WTC11 (cell line): Measurements from ENCODE around the gene SRPK3. TPM values are rescaled to one million over a fixed set of nuclear protein-coding genes. Genes with fewer than 3 reads are reported as not detected.

Experiments
- ATAC-seq: fragments of 200-7000 bp; cut with Tn5 transposase; 2 replicates; pipeline ENCODE4 v1.10.0; 2021; ENCODE audit warnings: mild to moderate bottlenecking, moderate library complexity
- CTCF ChIA-PET: fragments of 300-600 bp; sonication (Branson Sonifier 250); formaldehyde crosslinking; loops from one replicate; lab custom pipeline; 2021; ENCODE audit warnings: antibody characterized with exemption; lab: Charles Lee
- POLR2A ChIA-PET: fragments of 350-600 bp; sonication (Branson Sonifier 250); formaldehyde crosslinking; loops from one replicate; lab custom pipeline; 2021; ENCODE audit warnings: antibody characterized with exemption; lab: Charles Lee
- DNase-seq: peaks from one replicate; pipeline ENCODE4 v3.0.0; 2021; ENCODE audit warnings: low spot score
- H3K27ac Mint-ChIP-seq: 2 replicates; pipeline ENCODE4 v1.8.0; 2021; ENCODE audit warnings: mixed read lengths
- H3K27me3 Mint-ChIP-seq: 2 replicates; pipeline ENCODE4 v1.8.0; 2021; ENCODE audit warnings: low read depth, mild to moderate bottlenecking, moderate library complexity, mixed read lengths
- H3K36me3 Mint-ChIP-seq: 2 replicates; pipeline ENCODE4 v1.8.0; 2021; ENCODE audit warnings: mixed read lengths
- H3K4me1 Mint-ChIP-seq: 2 replicates; pipeline ENCODE4 v1.8.0; 2022; ENCODE audit warnings: mixed read lengths
- H3K4me3 Mint-ChIP-seq: 2 replicates; pipeline ENCODE4 v1.8.0; 2021; ENCODE audit warnings: mild to moderate bottlenecking, moderate library complexity, mixed read lengths
- H3K9me3 Mint-ChIP-seq: 2 replicates; pipeline ENCODE4 v1.8.0; 2021; ENCODE audit warnings: mixed read lengths
- ATF6 ChIP-seq: sonication (generic); formaldehyde crosslinking; IDR thresholded peaks from 2 replicates; pipeline ENCODE4 v1.8.1; 2023; ENCODE audit warnings: mild to moderate bottlenecking, missing genetic modification reagents
- CDX4 ChIP-seq: fragments of 250-450 bp; sonication (Bioruptor Pico); IDR thresholded peaks from 2 replicates; pipeline ENCODE4 v1.9.0; 2021; ENCODE audit warnings: moderate library complexity, mild to moderate bottlenecking, inconsistent platforms, borderline replicate concordance
- E2F4 ChIP-seq: sonication (generic); formaldehyde crosslinking; IDR thresholded peaks from 2 replicates; pipeline ENCODE4 v1.8.1; 2022; ENCODE audit warnings: low read depth, mild to moderate bottlenecking, moderate library complexity, missing genetic modification reagents, borderline replicate concordance
- GRHL2 ChIP-seq: fragments of 250-450 bp; sonication (Bioruptor Pico); IDR thresholded peaks from 2 replicates; pipeline ENCODE4 v1.8.0; 2022; ENCODE audit warnings: mild to moderate bottlenecking, moderate library complexity; ENCODE audit not compliant: insufficient replicate concordance, severe bottlenecking
- GTF2I ChIP-seq: fragments of 250-450 bp; sonication (Bioruptor Pico); conservative IDR thresholded peaks from 2 replicates; pipeline ENCODE4 v1.4.0; 2021; ENCODE audit warnings: mild to moderate bottlenecking
- NFATC4 ChIP-seq: fragments of 250-450 bp; sonication (Bioruptor Pico); IDR thresholded peaks from 2 replicates; pipeline ENCODE4 v1.9.0; 2021; ENCODE audit warnings: mild to moderate bottlenecking
- NR2C2 ChIP-seq: sonication (generic); formaldehyde crosslinking; IDR thresholded peaks from 2 replicates; pipeline ENCODE4 v1.8.0; 2022; ENCODE audit warnings: mild to moderate bottlenecking, missing genetic modification reagents
- PRDM15 ChIP-seq: sonication (generic); formaldehyde crosslinking; IDR thresholded peaks from 2 replicates; pipeline ENCODE4 v1.8.0; 2022; ENCODE audit warnings: missing genetic modification reagents
- PREB ChIP-seq: sonication (generic); formaldehyde crosslinking; IDR thresholded peaks from 2 replicates; pipeline ENCODE4 v1.8.1; 2022; ENCODE audit warnings: mild to moderate bottlenecking, missing genetic modification reagents, moderate library complexity, borderline replicate concordance
- SP1 ChIP-seq: sonication (generic); formaldehyde crosslinking; conservative IDR thresholded peaks from 2 replicates; pipeline ENCODE4 v1.8.1; 2022; ENCODE audit warnings: missing genetic modification reagents
- TP53 ChIP-seq: sonication (generic); formaldehyde crosslinking; IDR thresholded peaks from 2 replicates; pipeline ENCODE4 v1.8.1; 2023; ENCODE audit warnings: mild to moderate bottlenecking, missing genetic modification reagents
- ZBTB21 ChIP-seq: sonication (generic); formaldehyde crosslinking; IDR thresholded peaks from 2 replicates; pipeline ENCODE4 v1.8.1; 2023; ENCODE audit warnings: mild to moderate bottlenecking, missing genetic modification reagents, borderline replicate concordance
- ZNF232 ChIP-seq: sonication (generic); formaldehyde crosslinking; IDR thresholded peaks from 2 replicates; pipeline ENCODE4 v1.8.0; 2022; ENCODE audit warnings: mild to moderate bottlenecking, missing genetic modification reagents
- ZNF317 ChIP-seq: sonication (generic); formaldehyde crosslinking; IDR thresholded peaks from 2 replicates; pipeline ENCODE4 v1.8.1; 2023; ENCODE audit warnings: low read depth, mild to moderate bottlenecking, moderate library complexity, missing genetic modification reagents, borderline replicate concordance
- ZNF396 ChIP-seq: fragments of 250-450 bp; sonication (Bioruptor Pico); IDR thresholded peaks from 2 replicates; pipeline ENCODE4 v1.8.0; 2021; ENCODE audit warnings: mild to moderate bottlenecking, moderate library complexity, borderline replicate concordance
- ZNF416 ChIP-seq: fragments of 250-450 bp; sonication (Bioruptor Pico); IDR thresholded peaks from 2 replicates; pipeline ENCODE4 v1.9.0; 2021; ENCODE audit warnings: mild to moderate bottlenecking, inconsistent platforms
- ZNF425 ChIP-seq: fragments of 250-450 bp; sonication (Bioruptor Pico); conservative IDR thresholded peaks from 2 replicates; pipeline ENCODE4 v1.9.0; 2021; ENCODE audit warnings: mild to moderate bottlenecking
- ZNF671 ChIP-seq: fragments of 250-450 bp; sonication (Bioruptor Pico); IDR thresholded peaks from 2 replicates; pipeline ENCODE4 v1.8.0; 2021; ENCODE audit warnings: mild to moderate bottlenecking
- total RNA-seq: library from RNA; stranded (reverse); gene quantifications from 3 replicates; pipeline ENCODE4 v1.2.3, GENCODE V29; 2021

SRPK3 gene
- total RNA-seq, 1 experiment from 2014 or later, result not detected

GRCh38 chrX:153803211-153804099 lies 22.6 kb downstream of the SRPK3 start (continued):
- no peak for TF ChIP-seq ATF6
- no peak for TF ChIP-seq GTF2I (CRISPR knock-in tag)
- no peak for TF ChIP-seq ZNF671 (CRISPR knock-in tag)
- TF ChIP-seq ZNF416 (CRISPR knock-in tag), result no peak
- TF ChIP-seq ZNF425, result no peak
- TF ChIP-seq ZNF317 (CRISPR knock-in tag), result no peak
- no peak for TF ChIP-seq SP1 (CRISPR knock-in tag)
- TF ChIP-seq ZNF396 (CRISPR knock-in tag), result no peak
- TF ChIP-seq ZNF232 (CRISPR knock-in tag), result no peak
- TF ChIP-seq NR2C2 (CRISPR knock-in tag), result no peak
- no peak for TF ChIP-seq CDX4 (CRISPR knock-in tag)
- TF ChIP-seq ZBTB21 (CRISPR knock-in tag), result no peak

GRCh38 chrX:153804100-153804595 lies 23.3 kb downstream of the SRPK3 start:
- H3K36me3 Mint-ChIP-seq, result peaks cover 7% of the 10 kb centered on the region
- TF ChIP-seq GRHL2 (CRISPR knock-in tag), result no peak
- H3K27ac Mint-ChIP-seq, result no peak overlapping the region
- peaks cover 2% of the 10 kb centered on the region; the same call in 1 of the 2 replicates for H3K4me1 Mint-ChIP-seq
- ChIA-PET POLR2A (interaction anchor here (1.1 kb wide), 1 partner anchor 10 kb away, joined by 4 read pairs; the partner anchor contains the start of genes IDH3G and SSR4), CTCF (interaction anchor here (0.6 to 1.4 kb wide), 3 partner anchors 17 to 195 kb away, joined by 3 to 4 read pairs (median 4); no protein-coding TSS in a partner anchor)
- H3K9me3 Mint-ChIP-seq, result no peaks in the 10 kb centered on the region
- ATAC-seq (no peak), DNase-seq (no peak)
- H3K27me3 Mint-ChIP-seq, result no peaks in the 10 kb centered on the region
- no peak overlapping the region for H3K4me3 Mint-ChIP-seq

- Mint-ChIP-seq H3K4me1 (peaks cover 4% of the 10 kb centered on the region), H3K9me3 (no peaks in the 10 kb centered on the region), H3K27me3 (no peaks in the 10 kb centered on the region), H3K36me3 (peaks cover 7% of the 10 kb centered on the region), H3K4me3 (no peak overlapping the region), H3K27ac (no peak overlapping the region)
- POLR2A ChIA-PET, result no interaction called here
- ATAC-seq (no peak), DNase-seq (no peak)
- CTCF ChIA-PET, result interaction anchor here (1.0 to 1.4 kb wide), 2 partner anchors 17 to 143 kb away, joined by 3 to 4 read pairs; no protein-coding TSS in a partner anchor
- no peak for TF ChIP-seq PREB
- TF ChIP-seq ZNF317 (CRISPR knock-in tag), result no peak
- no peak for TF ChIP-seq NFATC4 (CRISPR knock-in tag)
- no peak for TF ChIP-seq PRDM15 (CRISPR knock-in tag)
- no peak for TF ChIP-seq TP53 (CRISPR knock-in tag)
- no peak for TF ChIP-seq E2F4 (CRISPR knock-in tag)
These were observed 23.8 kb downstream of the SRPK3 start for GRCh38 chrX:153804621-153805020.
